ENCODE measurements around the gene HOXD4. TPM values are rescaled to one million over a fixed set of nuclear protein-coding genes. Genes with fewer than 3 reads are reported as not detected.

Gene HOXD4
- total RNA-seq, 1 donor from 2014 or later = not detected

DNA sequence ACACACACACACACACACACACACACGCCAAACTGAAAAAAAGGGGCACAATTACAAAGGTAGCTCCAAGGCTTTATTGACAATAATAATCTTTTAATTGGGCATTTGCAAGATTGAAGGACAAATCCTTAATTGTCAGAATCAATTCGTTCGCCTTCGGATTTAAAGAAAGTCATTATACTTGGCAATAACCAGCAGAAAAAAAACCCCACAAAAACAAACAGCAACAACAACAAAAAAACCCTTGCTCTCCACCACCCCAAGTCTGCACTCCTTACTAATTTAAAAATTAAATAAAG, 23.6 kb upstream of the HOXD4 start:
- peaks cover 12% of the 10 kb centered on the region for H3K4me1 Mint-ChIP-seq
- peaks cover 8% of the 10 kb centered on the region for H3K36me3 Mint-ChIP-seq (ENCODE audit: low read depth)
- intact Hi-C loops (cut with micrococcal nuclease) = loop anchor here (1.0 to 5.0 kb wide), 7 partner anchors 17 to 1035 kb away; no protein-coding TSS in a partner anchor
- no peak for DNase-seq
- H3K27me3 Mint-ChIP-seq = peaks cover 77% of the 10 kb centered on the region
- no peaks in the 10 kb centered on the region for H3K9me3 Mint-ChIP-seq
- H3K4me3 Mint-ChIP-seq = no peak overlapping the region
- H3K27ac Mint-ChIP-seq = no peak overlapping the region

DNA sequence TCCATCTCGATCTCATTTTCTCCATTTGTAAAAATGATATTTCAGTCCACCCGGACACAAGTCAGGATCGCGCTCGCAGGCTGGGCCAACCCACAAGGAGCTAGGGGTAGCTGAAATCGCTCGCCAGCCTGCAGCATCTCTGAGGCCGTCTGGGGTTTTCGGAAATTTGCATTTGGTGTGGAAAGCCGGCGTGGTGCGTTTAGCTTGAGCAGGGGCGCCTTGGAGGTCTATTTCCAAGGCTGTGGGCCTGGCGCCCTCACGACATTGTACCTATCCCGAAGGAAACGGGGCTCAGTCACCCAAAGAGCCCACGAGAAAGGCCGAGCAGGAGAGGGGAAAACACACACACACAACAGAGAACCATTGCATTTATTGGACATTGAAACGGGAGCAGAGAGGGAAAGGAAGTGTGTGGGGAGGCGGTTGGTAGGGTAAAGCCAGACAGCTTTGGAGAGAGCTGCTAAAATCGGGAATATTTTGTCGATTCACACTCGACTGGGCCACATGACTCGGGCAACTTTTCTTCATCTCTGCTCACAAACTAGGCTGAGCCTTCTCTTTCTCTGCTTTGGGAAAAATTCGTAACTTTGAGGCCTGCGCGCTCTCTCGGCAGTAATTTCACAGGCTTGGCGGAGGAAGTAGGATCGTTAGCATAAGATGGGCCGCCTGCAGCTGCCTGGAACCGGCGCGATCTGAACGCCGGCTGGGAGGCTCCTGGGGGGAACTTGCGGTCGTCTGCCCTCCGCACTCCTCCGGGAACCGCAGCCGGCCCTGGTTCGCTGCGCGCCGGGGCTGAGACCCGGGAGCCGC, 23.0 kb upstream of the HOXD4 start:
- H3K27me3 Mint-ChIP-seq = peaks cover 83% of the 10 kb centered on the region
- H3K9me3 Mint-ChIP-seq = no peaks in the 10 kb centered on the region
- peaks cover 12% of the 10 kb centered on the region for H3K4me1 Mint-ChIP-seq
- H3K36me3 Mint-ChIP-seq (ENCODE audit: low read depth) = peaks cover 8% of the 10 kb centered on the region
- DNase-seq = no peak
- intact Hi-C loops (cut with micrococcal nuclease) = loop anchor here (2.0 to 5.0 kb wide), 3 partner anchors 18 to 1034 kb away; no protein-coding TSS in a partner anchor
- peak overlapping the region; percentile 15 for H3K4me3 Mint-ChIP-seq
- H3K27ac Mint-ChIP-seq = peak overlapping the region; percentile 77

DNA sequence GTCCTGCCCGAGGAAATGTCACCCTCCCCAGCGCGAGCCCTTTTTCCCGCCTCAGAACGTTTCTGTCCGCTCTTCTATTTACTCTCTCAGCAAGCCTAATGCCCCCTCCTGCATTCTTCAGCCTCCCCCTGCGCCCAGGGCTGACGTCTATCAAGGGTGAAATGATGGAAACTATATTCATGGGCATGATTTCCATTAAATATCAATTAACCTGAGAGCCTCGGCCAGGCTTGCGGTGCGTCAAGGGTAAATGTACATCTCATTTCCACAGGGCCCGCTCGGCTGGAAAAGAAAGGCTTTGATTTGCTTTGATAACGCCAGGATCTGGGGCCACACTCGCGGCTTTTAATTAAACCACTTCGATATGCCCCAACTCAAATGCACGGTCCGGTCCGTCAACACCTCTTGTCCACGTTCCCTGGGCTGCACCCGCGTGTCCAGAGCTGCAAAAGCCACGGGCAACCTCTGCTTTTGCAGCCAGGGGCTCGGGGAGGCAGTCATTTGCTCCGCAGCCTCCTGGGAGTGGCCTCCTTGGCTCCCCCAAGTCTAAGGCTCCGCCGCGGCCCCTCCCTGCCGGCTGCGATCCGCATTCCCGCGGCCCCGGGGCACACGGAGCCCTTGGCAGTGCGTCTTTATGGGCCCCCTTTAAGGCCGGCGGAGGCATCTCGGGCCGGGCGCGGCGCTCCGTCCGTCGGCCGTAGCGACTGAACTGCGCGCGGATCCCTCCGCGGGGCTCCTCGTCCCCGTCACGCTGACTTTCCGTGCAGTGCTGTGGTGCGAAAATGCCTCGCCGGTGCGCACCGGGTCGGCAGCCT, 22.2 kb upstream of the HOXD4 start, which contains the start of gene HOXD8:
Gene HOXD8, plus strand, starts transcription at position 724 of the 815 bp plus-strand sequence. CDS start 662 bp downstream, outside the sequence.
- intact Hi-C loops (cut with micrococcal nuclease) = loop anchor here (1.0 to 5.0 kb wide), 4 partner anchors 18 to 1033 kb away; no protein-coding TSS in a partner anchor
- Mint-ChIP-seq H3K36me3 (ENCODE audit: low read depth) (peaks cover 5% of the 10 kb centered on the region), H3K27me3 (peaks cover 84% of the 10 kb centered on the region), H3K4me3 (peak within 1 kb of the TSS; percentile 32), H3K27ac (peak within 1 kb of the TSS; percentile 85), H3K9me3 (no peaks in the 10 kb centered on the region), H3K4me1 (peaks cover 9% of the 10 kb centered on the region)
- DNase-seq = no peak

DNA sequence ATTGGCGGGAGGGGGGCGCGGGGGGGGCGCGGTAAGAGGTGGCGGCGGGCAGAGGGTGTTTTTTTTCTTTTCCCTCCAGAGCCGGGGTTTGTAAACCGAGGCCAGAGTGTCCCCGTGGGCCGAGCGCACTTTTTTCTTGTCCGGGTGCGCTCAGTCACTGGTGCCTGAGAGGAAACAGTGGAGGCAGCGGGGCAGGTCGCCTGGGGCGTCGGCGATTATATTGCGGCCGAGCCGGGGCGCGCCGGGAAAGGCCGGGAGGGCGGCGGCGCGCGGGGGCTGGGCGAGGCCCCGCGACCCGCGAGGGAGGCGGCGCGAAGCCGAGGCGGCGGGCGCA, 21.6 kb upstream of the HOXD4 start:
- Mint-ChIP-seq H3K36me3 (ENCODE audit: low read depth) (peaks cover 5% of the 10 kb centered on the region), H3K27me3 (peaks cover 84% of the 10 kb centered on the region), H3K9me3 (no peaks in the 10 kb centered on the region), H3K27ac (no peak overlapping the region), H3K4me1 (peaks cover 9% of the 10 kb centered on the region), H3K4me3 (no peak overlapping the region)
- DNase-seq = no peak
- intact Hi-C loops (cut with micrococcal nuclease) = loop anchor here (1.0 to 10.0 kb wide), 6 partner anchors 19 to 1795 kb away; partner anchors contain the start of gene SP9

DNA sequence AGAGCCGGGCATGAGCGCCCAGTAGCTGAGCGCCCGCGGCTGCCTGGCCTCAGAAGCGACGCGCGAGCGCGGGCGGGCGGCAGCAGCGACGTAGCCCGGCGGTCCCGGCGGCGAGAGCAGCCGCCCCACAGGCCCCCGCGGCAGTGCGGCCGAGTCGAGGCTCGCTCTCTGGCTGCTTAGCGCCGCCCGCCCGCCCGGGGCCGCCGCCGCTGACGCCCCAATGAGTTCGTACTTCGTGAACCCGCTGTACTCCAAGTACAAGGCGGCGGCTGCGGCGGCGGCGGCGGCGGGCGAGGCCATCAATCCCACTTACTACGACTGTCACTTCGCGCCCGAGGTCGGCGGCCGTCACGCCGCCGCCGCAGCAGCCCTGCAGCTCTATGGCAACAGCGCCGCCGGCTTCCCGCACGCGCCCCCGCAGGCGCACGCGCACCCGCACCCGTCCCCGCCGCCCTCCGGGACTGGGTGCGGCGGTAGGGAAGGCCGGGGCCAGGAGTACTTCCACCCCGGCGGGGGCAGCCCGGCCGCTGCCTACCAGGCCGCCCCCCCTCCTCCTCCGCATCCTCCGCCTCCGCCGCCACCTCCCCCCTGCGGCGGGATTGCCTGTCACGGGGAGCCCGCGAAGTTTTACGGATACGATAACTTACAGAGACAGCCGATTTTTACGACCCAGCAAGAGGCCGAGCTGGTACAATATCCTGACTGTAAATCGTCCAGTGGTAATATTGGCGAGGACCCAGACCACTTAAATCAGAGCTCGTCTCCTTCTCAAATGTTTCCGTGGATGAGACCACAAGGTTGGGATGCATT, 21.0 kb upstream of the HOXD4 start:
- peaks cover 5% of the 10 kb centered on the region for H3K36me3 Mint-ChIP-seq (ENCODE audit: low read depth)
- peak overlapping the region; percentile 85 for H3K27ac Mint-ChIP-seq
- peak overlapping the region; percentile 32 for H3K4me3 Mint-ChIP-seq
- H3K9me3 Mint-ChIP-seq = no peaks in the 10 kb centered on the region
- intact Hi-C loops (cut with micrococcal nuclease) = loop anchor here (5.0 to 10.0 kb wide), 2 partner anchors 47 to 1796 kb away; partner anchors contain the start of gene SP9
- no peak for DNase-seq
- H3K27me3 Mint-ChIP-seq = peaks cover 84% of the 10 kb centered on the region
- H3K4me1 Mint-ChIP-seq = peaks cover 9% of the 10 kb centered on the region

DNA sequence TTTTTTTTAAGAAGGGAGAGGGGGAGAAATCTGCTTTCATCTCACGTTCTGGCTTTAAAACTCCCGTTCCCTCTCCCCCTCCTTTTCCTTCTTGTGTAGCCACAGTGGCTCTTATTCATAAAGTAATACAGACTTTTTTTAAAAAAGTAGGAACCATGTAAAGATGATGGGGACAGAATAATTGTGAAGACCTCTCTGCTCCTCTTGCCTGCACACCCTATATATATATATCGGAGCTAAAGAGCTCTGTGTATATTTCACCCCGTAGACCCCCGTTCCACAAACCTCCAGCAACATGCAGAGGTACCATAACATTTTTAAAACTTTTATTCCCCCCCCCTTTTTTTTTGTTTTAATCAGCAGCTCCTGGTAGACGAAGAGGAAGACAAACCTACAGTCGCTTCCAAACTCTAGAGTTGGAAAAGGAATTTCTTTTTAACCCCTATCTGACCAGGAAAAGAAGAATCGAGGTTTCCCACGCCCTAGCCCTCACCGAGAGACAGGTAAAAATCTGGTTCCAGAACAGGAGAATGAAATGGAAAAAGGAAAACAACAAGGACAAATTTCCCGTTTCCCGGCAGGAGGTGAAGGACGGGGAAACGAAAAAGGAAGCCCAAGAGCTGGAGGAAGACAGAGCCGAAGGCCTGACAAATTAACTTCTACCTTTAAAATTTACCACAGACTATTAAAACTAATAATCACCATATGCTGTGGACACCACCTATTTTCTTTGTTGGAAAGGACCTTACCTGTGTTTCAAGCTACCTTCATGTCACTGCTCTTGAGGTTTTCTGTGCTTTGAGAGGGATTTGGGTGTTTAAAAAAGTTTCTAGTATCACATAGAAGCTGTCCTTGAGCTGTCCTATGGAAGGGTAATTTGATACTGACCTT, 20.1 kb upstream of the HOXD4 start:
- DNase-seq = no peak
- H3K4me3 Mint-ChIP-seq = peak overlapping the region; percentile 32
- H3K4me1 Mint-ChIP-seq = peaks cover 11% of the 10 kb centered on the region

DNA sequence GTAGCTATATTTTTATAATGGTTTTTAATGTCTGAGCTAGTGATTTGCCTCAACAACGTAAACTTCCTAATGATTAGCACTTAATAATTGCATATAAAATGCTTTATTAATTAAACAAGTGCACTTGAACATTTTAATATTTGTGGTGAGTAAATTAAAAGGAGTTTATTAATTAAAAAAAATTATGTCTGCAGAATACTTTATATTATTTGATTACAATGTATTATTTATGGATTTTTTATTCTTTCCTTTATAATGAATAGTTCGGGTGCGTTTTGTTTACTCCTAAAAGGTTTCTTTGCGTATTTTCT, 19.5 kb upstream of the HOXD4 start:
- H3K27ac Mint-ChIP-seq = no peak overlapping the region
- DNase-seq = no peak
- peaks cover 82% of the 10 kb centered on the region for H3K27me3 Mint-ChIP-seq
- intact Hi-C loops (cut with micrococcal nuclease) = loop anchor here (5.0 to 10.0 kb wide), 2 partner anchors 45 to 1797 kb away; partner anchors contain the start of gene SP9
- H3K4me1 Mint-ChIP-seq = peaks cover 11% of the 10 kb centered on the region
- no peak overlapping the region for H3K4me3 Mint-ChIP-seq
- H3K36me3 Mint-ChIP-seq (ENCODE audit: low read depth) = peaks cover 5% of the 10 kb centered on the region
- no peaks in the 10 kb centered on the region for H3K9me3 Mint-ChIP-seq

More for the DNA sequence above, 20.1 kb upstream of the HOXD4 start:
- intact Hi-C loops (cut with micrococcal nuclease) = loop anchor here (5.0 to 10.0 kb wide), 2 partner anchors 46 to 1796 kb away; partner anchors contain the start of gene SP9
- Mint-ChIP-seq H3K9me3 (no peaks in the 10 kb centered on the region), H3K27ac (peak overlapping the region; percentile 85), H3K36me3 (ENCODE audit: low read depth) (peaks cover 5% of the 10 kb centered on the region), H3K27me3 (peaks cover 84% of the 10 kb centered on the region)

DNA sequence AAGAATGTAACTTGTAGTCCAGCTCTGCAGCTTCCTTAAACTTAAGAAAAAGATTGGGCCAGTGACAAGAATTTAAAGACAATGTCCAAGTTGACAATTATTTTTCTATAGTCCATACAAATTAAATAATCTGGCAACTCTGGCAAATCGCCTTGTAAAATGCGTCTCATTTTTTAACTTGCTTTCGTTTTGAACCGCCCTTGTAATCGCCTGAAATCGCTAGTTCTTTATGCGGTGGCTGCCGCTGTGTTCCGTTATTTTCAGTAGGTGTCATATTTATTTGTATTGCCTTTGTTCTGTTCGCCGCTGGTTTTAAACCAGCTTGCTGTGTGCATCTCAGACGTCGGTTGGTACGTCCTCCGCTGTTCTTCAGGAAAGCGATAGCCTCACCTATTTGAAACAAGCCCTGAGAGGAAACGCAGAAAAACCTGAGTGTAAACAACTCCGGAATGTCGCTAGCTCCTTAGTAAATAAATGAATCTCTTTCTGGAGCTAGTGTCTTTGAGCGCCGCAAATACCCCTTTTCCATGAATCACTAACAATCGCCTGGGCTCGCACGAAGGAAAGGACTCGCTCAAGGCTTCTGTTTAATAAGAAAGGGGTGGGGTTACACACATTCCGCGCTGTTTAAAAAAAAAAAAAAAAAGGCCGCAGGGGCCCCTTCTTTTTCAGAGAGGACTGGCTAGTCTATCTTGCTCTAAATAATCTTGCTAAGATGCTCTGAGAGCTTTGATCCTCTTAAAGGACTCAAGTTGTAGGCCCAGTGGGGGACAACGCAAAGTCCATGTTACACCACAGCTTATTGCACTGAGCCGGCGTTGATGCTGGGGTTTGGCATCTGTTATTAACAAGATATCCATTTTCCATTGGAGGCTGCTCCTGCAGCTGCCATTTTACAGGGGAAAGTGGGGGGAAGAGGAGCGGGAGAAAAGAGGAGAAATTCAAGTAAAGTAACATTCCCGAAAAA, 18.9 kb upstream of the HOXD4 start:
- peaks cover 5% of the 10 kb centered on the region for H3K36me3 Mint-ChIP-seq (ENCODE audit: low read depth)

DNA sequence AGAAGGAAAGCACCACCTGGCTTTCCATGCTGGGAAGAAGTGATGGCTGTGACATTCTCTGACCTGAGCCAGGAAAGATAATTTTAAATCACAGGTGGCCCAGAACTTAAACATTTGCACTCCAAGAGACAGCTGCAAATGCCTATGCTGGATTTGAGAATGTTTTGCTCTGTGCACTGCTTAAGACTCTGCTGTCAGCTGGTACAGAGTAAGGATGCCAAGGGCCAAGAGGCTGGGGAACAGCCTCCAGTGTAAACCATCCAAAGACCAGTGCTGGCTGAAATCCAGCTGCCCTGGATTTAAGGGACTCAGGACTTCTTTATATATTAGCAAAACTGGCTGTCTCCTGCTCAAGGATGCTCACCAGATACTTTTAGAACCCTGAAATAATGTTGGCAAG, 18.0 kb upstream of the HOXD4 start:
- Mint-ChIP-seq H3K27me3 (peaks cover 81% of the 10 kb centered on the region), H3K4me1 (peaks cover 9% of the 10 kb centered on the region), H3K36me3 (ENCODE audit: low read depth) (peaks cover 5% of the 10 kb centered on the region), H3K9me3 (no peaks in the 10 kb centered on the region), H3K27ac (no peak overlapping the region), H3K4me3 (no peak overlapping the region)
- intact Hi-C loops (cut with micrococcal nuclease) = loop anchor here (5.0 to 10.0 kb wide), 2 partner anchors 44 to 1799 kb away; partner anchors contain the start of gene SP9
- DNase-seq = no peak

More for the DNA sequence above, 18.9 kb upstream of the HOXD4 start:
- peaks cover 81% of the 10 kb centered on the region for H3K27me3 Mint-ChIP-seq
- no peaks in the 10 kb centered on the region for H3K9me3 Mint-ChIP-seq
- peaks cover 11% of the 10 kb centered on the region for H3K4me1 Mint-ChIP-seq
- peak overlapping the region; percentile 21 for H3K27ac Mint-ChIP-seq
- peak; percentile 70 for DNase-seq
- H3K4me3 Mint-ChIP-seq = peak overlapping the region; percentile 68
- intact Hi-C loops (cut with micrococcal nuclease) = loop anchor here (5.0 to 10.0 kb wide), 2 partner anchors 45 to 1798 kb away; partner anchors contain the start of gene SP9

DNA sequence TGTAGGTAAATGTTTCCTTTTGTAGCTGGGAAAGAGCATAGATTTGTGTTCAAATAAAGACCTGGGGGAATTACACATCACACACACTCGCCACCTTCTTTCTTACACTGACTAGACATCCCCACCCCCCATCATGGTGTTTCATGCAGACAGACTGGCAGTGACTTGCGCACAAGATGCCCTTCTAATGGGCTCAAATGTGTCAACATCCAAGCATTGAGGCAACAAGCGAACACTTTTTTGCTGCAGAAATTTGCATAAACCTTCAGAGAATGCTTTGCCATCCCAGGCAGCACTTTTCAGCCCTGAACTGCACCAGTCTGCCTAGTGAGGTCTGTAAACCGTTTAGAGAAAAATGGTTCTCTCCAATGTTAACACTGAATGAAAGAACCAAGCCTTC, 17.3 kb upstream of the HOXD4 start:
- Mint-ChIP-seq H3K36me3 (ENCODE audit: low read depth) (peaks cover 5% of the 10 kb centered on the region), H3K4me3 (no peak overlapping the region), H3K9me3 (no peaks in the 10 kb centered on the region), H3K27me3 (peaks cover 81% of the 10 kb centered on the region), H3K4me1 (peaks cover 7% of the 10 kb centered on the region), H3K27ac (no peak overlapping the region)
- no peak for DNase-seq
- intact Hi-C loops (cut with micrococcal nuclease) = loop anchor here (5.0 to 10.0 kb wide), 2 partner anchors 43 to 1799 kb away; partner anchors contain the start of gene SP9

DNA sequence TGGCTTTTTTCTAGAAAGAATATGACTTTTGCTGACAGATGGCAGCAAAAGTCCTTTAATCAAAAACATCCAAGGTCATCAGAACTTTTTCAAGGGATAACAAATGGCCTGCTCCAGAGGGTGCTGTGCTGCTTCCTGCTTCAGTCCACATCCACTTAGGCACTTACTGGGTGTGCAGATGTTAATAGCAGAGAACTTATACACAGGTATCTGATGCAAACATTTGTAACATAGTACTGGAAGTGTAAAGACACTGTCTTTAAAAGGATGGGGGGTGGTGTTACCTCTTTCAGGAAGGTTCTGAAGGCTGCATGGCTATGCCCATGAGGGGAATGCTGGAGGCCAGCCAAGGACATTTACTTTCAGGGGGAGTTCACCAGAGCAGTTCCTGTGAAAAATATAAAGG, 16.3 kb upstream of the HOXD4 start:
- H3K4me3 Mint-ChIP-seq = no peak overlapping the region
- intact Hi-C loops (cut with micrococcal nuclease) = loop anchor here (10.0 kb wide), 1 partner anchor 1800 kb away; the partner anchor contains the start of gene SP9
- peaks cover 5% of the 10 kb centered on the region for H3K36me3 Mint-ChIP-seq (ENCODE audit: low read depth)
- H3K27ac Mint-ChIP-seq = no peak overlapping the region
- H3K9me3 Mint-ChIP-seq = no peaks in the 10 kb centered on the region
- peaks cover 7% of the 10 kb centered on the region for H3K4me1 Mint-ChIP-seq
- DNase-seq = no peak
- H3K27me3 Mint-ChIP-seq = peaks cover 86% of the 10 kb centered on the region
